K562 (cell line): Measurements from ENCODE around the gene ZBED4. TPM values are rescaled to one million over a fixed set of nuclear protein-coding genes. Genes with fewer than 3 reads are reported as not detected.
A peak's percentile ranks its signal among the peaks of the same experiment; 100 is the strongest.

Experiments used
- ATAC-seq: fragments of 200-7000 bp; cut with Tn5 transposase; 3 replicates; pipeline ENCODE4 v1.9.1; 2020; ENCODE audit warnings: moderate library complexity
- BruUV-seq: library from RNA; stranded (reverse); fragments of 400-500 nt; replicated peaks from 2 replicates; lab custom pipeline; 2021; lab: Mats Ljungman, UMichigan
- CTCF ChIA-PET: fragments of 300-600 bp; formaldehyde crosslinking; extraction: SDS; loops from one replicate; lab custom pipeline; 2021; ENCODE audit warnings: low intra/inter-chr PET ratio; lab: Yijun Ruan, JAX
- POLR2A ChIA-PET: fragments of 300-600, 350-650 bp; sonication (Branson Sonifier 250); formaldehyde crosslinking; extraction: SDS; loops from one replicate; lab custom pipeline; 2021; ENCODE audit warnings: antibody characterized with exemption, inconsistent platforms; lab: Yijun Ruan, JAX
- DNase-seq, 4 experiments: peaks; one replicate each; pipeline versions ENCODE4 v3.0.0 to v3.0.0-alpha.2; 2011 to 2018; ENCODE audit warnings: low spot score in 3 of 4, mixed read lengths in 3 of 4; ENCODE audit errors: extremely low read depth in 1 of 4
- FAIRE-seq: peaks from 2 replicates; lab custom pipeline; 2011; peaks lifted over from hg19 to GRCh38; lab: Jason Lieb, UNC
- H2AFZ ChIP-seq: 2 replicates; pipeline ENCODE4 v1.6.0; 2011; ENCODE audit warnings: low read depth, low read length, control low read depth, inconsistent platforms
- H3K27ac ChIP-seq: fragments of 200-600 bp; 3 replicates; pipeline ENCODE4 v1.8.0; 2011; ENCODE audit warnings: low read depth, mild to moderate bottlenecking, control low read depth, inconsistent platforms, low read length, moderate library complexity, mixed read lengths; ENCODE audit errors: extremely low read depth
- H3K27me3 ChIP-seq, 2 experiments: fragments of 300-600 bp in 1 of 2; 2 replicates in 1 of 2; 3 replicates in 1 of 2; pipeline versions ENCODE4 v1.6.0 to v1.8.0; 2011; ENCODE audit warnings: inconsistent platforms in 2 of 2, low read length in 2 of 2, mild to moderate bottlenecking in 1 of 2, mixed read lengths in 1 of 2, moderate library complexity in 1 of 2; ENCODE audit not compliant: control insufficient read depth in 2 of 2, insufficient read depth in 2 of 2
- H3K36me3 ChIP-seq: fragments of 300-600 bp; 3 replicates; pipeline ENCODE4 v1.8.0; 2011; ENCODE audit warnings: mild to moderate bottlenecking, low read length, inconsistent platforms; ENCODE audit not compliant: control insufficient read depth, insufficient read depth
- H3K4me1 ChIP-seq, 2 experiments: fragments of 200-600 bp in 1 of 2; replicated peaks in 1 of 2; 2 replicates in 1 of 2; 3 replicates in 1 of 2; pipeline versions ENCODE4 v1.5.1 to v1.8.0; 2011; ENCODE audit warnings: inconsistent platforms in 2 of 2, low read length in 2 of 2, mild to moderate bottlenecking in 1 of 2, mixed read lengths in 1 of 2, moderate library complexity in 1 of 2; ENCODE audit not compliant: control insufficient read depth in 2 of 2, insufficient read depth in 2 of 2
- H3K4me2 ChIP-seq: 2 replicates; pipeline ENCODE4 v1.6.1; 2011; ENCODE audit warnings: low read length, control low read depth, inconsistent platforms, mixed read lengths; ENCODE audit not compliant: insufficient read depth
- H3K4me3 ChIP-seq: fragments of 200-600 bp; sonication (generic), shearing (Covaris generic); 2 replicates; pipeline ENCODE4 v1.5.1; 2016; ENCODE audit warnings: control low read depth, inconsistent platforms
- H3K79me2 ChIP-seq: fragments of 200-600 bp; 3 replicates; pipeline ENCODE4 v1.8.0; 2011; ENCODE audit warnings: low read length, inconsistent platforms; ENCODE audit not compliant: control insufficient read depth, insufficient read depth
- H3K9ac ChIP-seq, 2 experiments: 2 replicates each; pipeline versions ENCODE4 v1.6.0 to v1.6.1; 2011; ENCODE audit warnings: low read depth in 2 of 2, low read length in 2 of 2, control low read depth in 1 of 2, inconsistent platforms in 1 of 2, mild to moderate bottlenecking in 1 of 2, mixed read lengths in 1 of 2; ENCODE audit not compliant: insufficient read depth in 1 of 2
- H3K9me1 ChIP-seq: one replicate; pipeline ENCODE4 v1.6.0; 2011; ENCODE audit warnings: inconsistent platforms, mild to moderate bottlenecking, low read length, moderate library complexity; ENCODE audit not compliant: control insufficient read depth, insufficient read depth
- H3K9me3 ChIP-seq: replicated peaks from 2 replicates; pipeline ENCODE4 v1.5.1; 2011; ENCODE audit warnings: low read depth, low read length, inconsistent platforms; ENCODE audit not compliant: control insufficient read depth, insufficient read depth
- H4K20me1 ChIP-seq: replicated peaks from 2 replicates; pipeline ENCODE4 v1.6.1; 2011; ENCODE audit warnings: low read length, inconsistent platforms, mixed read lengths; ENCODE audit not compliant: control insufficient read depth, insufficient read depth
- BCOR ChIP-seq: fragments of 450-650 bp; IDR thresholded peaks from 2 replicates; pipeline ENCODE4 v1.6.1; 2016
- C11orf30 ChIP-seq: fragments of 450-650 bp; IDR thresholded peaks from 2 replicates; pipeline ENCODE4 v1.6.1; 2016; ENCODE audit warnings: low read depth, mild to moderate bottlenecking
- DPF2 ChIP-seq: fragments of 450-650 bp; IDR thresholded peaks from 2 replicates; pipeline ENCODE4 v1.6.1; 2016
- KLF16 ChIP-seq: IDR thresholded peaks from 2 replicates; pipeline ENCODE4 v1.6.1; 2016; ENCODE audit warnings: antibody characterized with exemption
- MAFF ChIP-seq: IDR thresholded peaks from 2 replicates; pipeline ENCODE4 v1.6.1; 2012; ENCODE audit warnings: low read length, improper control_type of control experiment
- MAFK ChIP-seq: IDR thresholded peaks from 2 replicates; pipeline ENCODE4 v1.6.1; 2011; ENCODE audit warnings: low read length, improper control_type of control experiment
- RBM25 ChIP-seq: fragments of 200-400 bp; formaldehyde crosslinking; IDR thresholded peaks from 2 replicates; pipeline ENCODE4 v1.6.1; 2018; ENCODE audit warnings: low read length, low read depth, moderate library complexity; ENCODE audit not compliant: severe bottlenecking
- ZEB2 ChIP-seq: fragments of 450-650 bp; IDR thresholded peaks from 2 replicates; pipeline ENCODE4 v1.6.1; 2016
- ZNF347 ChIP-seq: fragments of 450-650 bp; formaldehyde crosslinking; IDR thresholded peaks from 2 replicates; pipeline ENCODE4 v1.4.0; 2020; ENCODE audit warnings: low read depth, mild to moderate bottlenecking, moderate library complexity
- ZNF586 ChIP-seq: fragments of 450-650 bp; formaldehyde crosslinking; conservative IDR thresholded peaks from 2 replicates; pipeline ENCODE4 v1.4.0; 2020; ENCODE audit warnings: mild to moderate bottlenecking, moderate library complexity
- WGBS: fragments of 100-300 bp; shearing (Covaris generic); methylation state at CpG from one replicate; pipeline ENCODE4 v1.1.6; 2016; ENCODE audit warnings: low coverage, mixed read lengths; ENCODE audit not compliant: insufficient coverage; ENCODE audit errors: missing lambda C conversion rate; 5-methylcytosine and 5-hydroxymethylcytosine counted together
- in situ Hi-C: fragments of 300-500 bp; cut with MboI; formaldehyde crosslinking; loops from 4 replicates; pipeline ENCODE4 v1.15.0; 2018; ENCODE audit warnings: inconsistent platforms, mixed read lengths
- intact Hi-C: fragments of 100-400 bp; cut with micrococcal nuclease; formaldehyde crosslinking; loops from 2 replicates; pipeline ENCODE4 v1.14.2; 2022
- polyA plus RNA-seq, 8 experiments: library from polyadenylated mRNA; depleted of rRNA in 4 of 8; stranded (reverse) in 5 of 8; unstranded in 3 of 8; fragments of >200 nt; fragmentation: Nextera tagmentation in 2 of 8; fragmentation: Illumina TruSeq in 1 of 8; extraction: Ambion mirVana in 2 of 8; extraction: Trizol in 1 of 8; gene quantifications; 2 replicates each; pipeline versions ENCODE4 v1.2.1 to v1.2.3, GENCODE V29; 2011 to 2014; ENCODE audit warnings: inconsistent platforms in 1 of 8, missing spikeins in 1 of 8
- total RNA-seq, 7 experiments: library from RNA; depleted of rRNA in 6 of 7; stranded (reverse); fragments of >200 nt in 6 of 7; fragmentation: Illumina TruSeq in 2 of 7; extraction: Trizol in 2 of 7; gene quantifications; 2 replicates each; pipeline versions ENCODE4 v1.2.1 to v1.2.3, GENCODE V29; 2011 to 2021; ENCODE audit warnings: low replicate concordance in 1 of 7
- TF ChIP-seq, protein P1 (sequence below): fragments of 450-650 bp; formaldehyde crosslinking; conservative IDR thresholded peaks from 2 replicates; pipeline ENCODE4 v1.4.0; 2022; ENCODE audit warnings: mild to moderate bottlenecking, missing genetic modification characterization
- TF ChIP-seq, protein P2 (sequence below): fragments of 450-650 bp; formaldehyde crosslinking; IDR thresholded peaks from 2 replicates; pipeline ENCODE4 v1.4.0; 2022; ENCODE audit warnings: missing genetic modification characterization
- TF ChIP-seq, protein P3 (sequence below): sonication (generic); formaldehyde crosslinking; IDR thresholded peaks from 2 replicates; pipeline ENCODE4 v1.8.0; 2022; ENCODE audit warnings: mild to moderate bottlenecking, missing genetic modification reagents, borderline replicate concordance
- TF ChIP-seq, protein P4 (sequence below): fragments of 450-650 bp; IDR thresholded peaks from 2 replicates; pipeline ENCODE4 v1.6.1; 2018; ENCODE audit not compliant: partially characterized antibody

ZBED4 gene
- total and polyA plus RNA-seq, 9 of the 15 experiments (the other 6 are each of a cell fraction or from before 2014, with no cell fraction given) = 1.5 to 16.8 (median 7.4) TPM

DNA sequence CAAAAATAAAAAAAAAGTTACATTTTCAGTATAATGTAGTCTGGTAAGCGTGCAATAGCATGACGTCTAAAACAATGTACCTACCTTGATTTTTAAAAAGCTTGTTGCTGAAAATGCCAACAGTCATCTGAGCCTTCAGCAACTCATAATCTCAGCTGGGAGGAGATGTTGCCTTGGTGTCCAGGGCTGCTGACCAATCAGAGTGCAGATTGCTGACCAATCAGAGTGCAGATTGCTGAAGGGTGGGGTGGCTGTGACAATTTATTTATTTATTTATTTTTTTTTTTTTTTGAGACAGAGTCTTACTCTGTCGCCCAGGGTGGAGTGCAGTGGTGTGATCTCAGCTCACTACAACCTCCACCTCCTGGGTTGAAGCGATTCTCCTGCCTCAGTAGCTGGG lies 17.8 kb downstream of the ZBED4 start (continued):
- TF ChIP-seq, protein P1, sequence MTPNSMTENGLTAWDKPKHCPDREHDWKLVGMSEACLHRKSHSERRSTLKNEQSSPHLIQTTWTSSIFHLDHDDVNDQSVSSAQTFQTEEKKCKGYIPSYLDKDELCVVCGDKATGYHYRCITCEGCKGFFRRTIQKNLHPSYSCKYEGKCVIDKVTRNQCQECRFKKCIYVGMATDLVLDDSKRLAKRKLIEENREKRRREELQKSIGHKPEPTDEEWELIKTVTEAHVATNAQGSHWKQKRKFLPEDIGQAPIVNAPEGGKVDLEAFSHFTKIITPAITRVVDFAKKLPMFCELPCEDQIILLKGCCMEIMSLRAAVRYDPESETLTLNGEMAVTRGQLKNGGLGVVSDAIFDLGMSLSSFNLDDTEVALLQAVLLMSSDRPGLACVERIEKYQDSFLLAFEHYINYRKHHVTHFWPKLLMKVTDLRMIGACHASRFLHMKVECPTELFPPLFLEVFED (CRISPR knock-in tag) = no peak
- TF ChIP-seq RBM25 (peak; percentile 91), KLF16 (no peak), ZNF586 (CRISPR knock-in tag) (no peak)

DNA sequence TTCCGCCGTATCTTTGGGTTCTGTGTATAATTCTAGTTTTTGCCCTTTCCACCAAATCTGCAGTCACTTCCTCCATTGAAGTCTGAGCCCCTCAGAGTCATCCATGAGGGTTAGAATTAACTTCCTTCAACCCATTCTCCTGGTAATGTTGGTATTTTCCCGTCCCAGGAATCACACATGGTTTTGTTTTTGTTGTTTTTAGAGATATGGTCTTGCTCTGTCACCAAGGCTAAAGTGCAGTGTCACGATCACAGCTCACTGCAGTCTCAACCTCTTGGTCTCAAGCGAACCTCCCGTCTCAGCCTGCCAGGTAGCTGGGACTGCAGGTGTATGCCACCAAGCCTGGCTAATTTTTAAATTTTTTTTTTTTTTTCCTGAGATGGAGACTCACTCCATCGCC lies 18.7 kb downstream of the ZBED4 start:
- Histone ChIP-seq H3K79me2 (peaks cover 76% of the 10 kb centered on the region), H3K27ac (peak overlapping the region; percentile 69), H3K4me1 (peaks cover 6 to 13% of the 10 kb centered on the region in 2 experiments; a peak in 4 of 5 replicates), H3K9me3 (peaks cover 3% of the 10 kb centered on the region), H4K20me1 (peaks cover 9% of the 10 kb centered on the region; the same call in 1 of the 2 replicates), H3K9ac (no peak overlapping the region), H2AFZ (no peak overlapping the region), H3K4me3 (no peak overlapping the region), H3K4me2 (peak overlapping the region; percentile 62; the same call in 1 of the 2 replicates), H3K27me3 (no peaks in the 10 kb centered on the region), H3K36me3 (peaks cover 11% of the 10 kb centered on the region; the same call in 2 of the 3 replicates), H3K9me1 (no peaks in the 10 kb centered on the region)
- POLR2A ChIA-PET = interaction anchor here (0.8 to 1.4 kb wide), 3 partner anchors 9 to 23 kb away, joined by 3 to 6 read pairs (median 3); no protein-coding TSS in a partner anchor
- CTCF ChIA-PET = no interaction called here
- WGBS = 23% methylated on average over 7 of the region's 7 CpGs
- intact Hi-C loops (no loop called here), in situ Hi-C loops (no loop called here)
- FAIRE-seq (peak; percentile 75), ATAC-seq (peak; percentile 85), DNase-seq (peak in 1 of 4 experiments; percentile 49)
- BruUV-seq = no TSS peak
- TF ChIP-seq MAFF = peak; percentile 66
- TF ChIP-seq, protein P2, sequence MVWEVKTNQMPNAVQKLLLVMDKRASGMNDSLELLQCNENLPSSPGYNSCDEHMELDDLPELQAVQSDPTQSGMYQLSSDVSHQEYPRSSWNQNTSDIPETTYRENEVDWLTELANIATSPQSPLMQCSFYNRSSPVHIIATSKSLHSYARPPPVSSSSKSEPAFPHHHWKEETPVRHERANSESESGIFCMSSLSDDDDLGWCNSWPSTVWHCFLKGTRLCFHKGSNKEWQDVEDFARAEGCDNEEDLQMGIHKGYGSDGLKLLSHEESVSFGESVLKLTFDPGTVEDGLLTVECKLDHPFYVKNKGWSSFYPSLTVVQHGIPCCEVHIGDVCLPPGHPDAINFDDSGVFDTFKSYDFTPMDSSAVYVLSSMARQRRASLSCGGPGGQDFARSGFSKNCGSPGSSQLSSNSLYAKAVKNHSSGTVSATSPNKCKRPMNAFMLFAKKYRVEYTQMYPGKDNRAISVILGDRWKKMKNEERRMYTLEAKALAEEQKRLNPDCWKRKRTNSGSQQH (CRISPR knock-in tag) = no peak
- TF ChIP-seq, protein P3, sequence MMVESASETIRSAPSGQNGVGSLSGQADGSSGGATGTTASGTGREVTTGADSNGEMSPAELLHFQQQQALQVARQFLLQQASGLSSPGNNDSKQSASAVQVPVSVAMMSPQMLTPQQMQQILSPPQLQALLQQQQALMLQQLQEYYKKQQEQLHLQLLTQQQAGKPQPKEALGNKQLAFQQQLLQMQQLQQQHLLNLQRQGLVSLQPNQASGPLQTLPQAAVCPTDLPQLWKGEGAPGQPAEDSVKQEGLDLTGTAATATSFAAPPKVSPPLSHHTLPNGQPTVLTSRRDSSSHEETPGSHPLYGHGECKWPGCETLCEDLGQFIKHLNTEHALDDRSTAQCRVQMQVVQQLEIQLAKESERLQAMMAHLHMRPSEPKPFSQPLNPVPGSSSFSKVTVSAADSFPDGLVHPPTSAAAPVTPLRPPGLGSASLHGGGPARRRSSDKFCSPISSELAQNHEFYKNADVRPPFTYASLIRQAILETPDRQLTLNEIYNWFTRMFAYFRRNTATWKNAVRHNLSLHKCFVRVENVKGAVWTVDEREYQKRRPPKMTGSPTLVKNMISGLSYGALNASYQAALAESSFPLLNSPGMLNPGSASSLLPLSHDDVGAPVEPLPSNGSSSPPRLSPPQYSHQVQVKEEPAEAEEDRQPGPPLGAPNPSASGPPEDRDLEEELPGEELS (CRISPR knock-in tag) = no peak
- TF ChIP-seq DPF2 = peak; percentile 57
- TF ChIP-seq, protein P4, sequence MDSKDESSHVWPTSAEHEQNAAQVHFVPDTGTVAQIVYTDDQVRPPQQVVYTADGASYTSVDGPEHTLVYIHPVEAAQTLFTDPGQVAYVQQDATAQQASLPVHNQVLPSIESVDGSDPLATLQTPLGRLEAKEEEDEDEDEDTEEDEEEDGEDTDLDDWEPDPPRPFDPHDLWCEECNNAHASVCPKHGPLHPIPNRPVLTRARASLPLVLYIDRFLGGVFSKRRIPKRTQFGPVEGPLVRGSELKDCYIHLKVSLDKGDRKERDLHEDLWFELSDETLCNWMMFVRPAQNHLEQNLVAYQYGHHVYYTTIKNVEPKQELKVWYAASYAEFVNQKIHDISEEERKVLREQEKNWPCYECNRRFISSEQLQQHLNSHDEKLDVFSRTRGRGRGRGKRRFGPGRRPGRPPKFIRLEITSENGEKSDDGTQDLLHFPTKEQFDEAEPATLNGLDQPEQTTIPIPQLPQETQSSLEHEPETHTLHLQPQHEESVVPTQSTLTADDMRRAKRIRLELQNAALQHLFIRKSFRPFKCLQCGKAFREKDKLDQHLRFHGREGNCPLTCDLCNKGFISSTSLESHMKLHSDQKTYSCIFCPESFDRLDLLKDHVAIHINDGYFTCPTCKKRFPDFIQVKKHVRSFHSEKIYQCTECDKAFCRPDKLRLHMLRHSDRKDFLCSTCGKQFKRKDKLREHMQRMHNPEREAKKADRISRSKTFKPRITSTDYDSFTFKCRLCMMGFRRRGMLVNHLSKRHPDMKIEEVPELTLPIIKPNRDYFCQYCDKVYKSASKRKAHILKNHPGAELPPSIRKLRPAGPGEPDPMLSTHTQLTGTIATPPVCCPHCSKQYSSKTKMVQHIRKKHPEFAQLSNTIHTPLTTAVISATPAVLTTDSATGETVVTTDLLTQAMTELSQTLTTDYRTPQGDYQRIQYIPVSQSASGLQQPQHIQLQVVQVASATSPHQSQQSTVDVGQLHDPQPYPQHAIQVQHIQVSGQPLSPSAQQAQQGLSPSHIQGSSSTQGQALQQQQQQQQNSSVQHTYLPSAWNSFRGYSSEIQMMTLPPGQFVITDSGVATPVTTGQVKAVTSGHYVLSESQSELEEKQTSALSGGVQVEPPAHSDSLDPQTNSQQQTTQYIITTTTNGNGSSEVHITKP = peak; percentile 41
- peak; percentile 69 for TF ChIP-seq MAFK
- peak; percentile 90 for TF ChIP-seq C11orf30
- TF ChIP-seq BCOR = 0 out of 2 replicates have a peak, but pooled peaks have one; percentile 13
- TF ChIP-seq ZNF347 (CRISPR knock-in tag) = no peak
- 0 out of 2 replicates have a peak, but pooled peaks have one; percentile 24 for TF ChIP-seq ZEB2
